ENCODE measurements around the gene PRKCB.

The PRKCB gene

GRCh38 chr16:24049113-24049512 is 213.3 kb downstream of the PRKCB start:
- no peak overlapping the region for H3K4me3 ChIP-seq (ENCODE audit: control insufficient read depth, low read depth, low read length)
- TF ChIP-seq CTCF (IDR thresholded peaks at IDR 0.05; ENCODE audit: control insufficient read depth, insufficient read depth, low read depth, low read length, missing control alignments): no peak
- DNase-seq (ENCODE audit: low read depth): no peak

- no peak overlapping the region for H3K4me3 ChIP-seq (ENCODE audit: control insufficient read depth, low read depth, low read length)
- DNase-seq (ENCODE audit: low read depth): no peak
- no peak for TF ChIP-seq CTCF (IDR thresholded peaks at IDR 0.05; ENCODE audit: control insufficient read depth, insufficient read depth, low read depth, low read length, missing control alignments)
Measured at GRCh38 chr16:24051125-24051524, 215.3 kb downstream of the PRKCB start.

- no peak for TF ChIP-seq CTCF (IDR thresholded peaks at IDR 0.05; ENCODE audit: control insufficient read depth, insufficient read depth, low read depth, low read length, missing control alignments)
- H3K4me3 ChIP-seq (ENCODE audit: control insufficient read depth, low read depth, low read length): no peak overlapping the region
- DNase-seq (ENCODE audit: low read depth): no peak
Measured at GRCh38 chr16:24052329-24053098, 216.7 kb downstream of the PRKCB start.

- DNase-seq (ENCODE audit: low read depth): no peak
- no peak for TF ChIP-seq CTCF (IDR thresholded peaks at IDR 0.05; ENCODE audit: control insufficient read depth, insufficient read depth, low read depth, low read length, missing control alignments)
- no peak overlapping the region for H3K4me3 ChIP-seq (ENCODE audit: control insufficient read depth, low read depth, low read length)
Measured at GRCh38 chr16:24053099-24053946, 217.5 kb downstream of the PRKCB start.

GRCh38 chr16:24054741-24055491 is 219.1 kb downstream of the PRKCB start:
- H3K4me3 ChIP-seq (ENCODE audit: control insufficient read depth, low read depth, low read length): no peak overlapping the region
- no peak for TF ChIP-seq CTCF (IDR thresholded peaks at IDR 0.05; ENCODE audit: control insufficient read depth, insufficient read depth, low read depth, low read length, missing control alignments)
- no peak for DNase-seq (ENCODE audit: low read depth)

GRCh38 chr16:24062270-24062817 is 226.6 kb downstream of the PRKCB start:
- no peak for DNase-seq (ENCODE audit: low read depth)
- TF ChIP-seq CTCF (IDR thresholded peaks at IDR 0.05; ENCODE audit: control insufficient read depth, insufficient read depth, low read depth, low read length, missing control alignments): no peak
- H3K4me3 ChIP-seq (ENCODE audit: control insufficient read depth, low read depth, low read length): no peak overlapping the region
